Measurements from ENCODE around the gene RBM7. TPM values are rescaled to one million over a fixed set of nuclear protein-coding genes. Genes with fewer than 3 reads are reported as not detected.
A peak's percentile ranks its signal among the peaks of the same experiment; 100 is the strongest.

The RBM7 gene
- total RNA-seq, 1 donor, result 38.0 TPM

DNA sequence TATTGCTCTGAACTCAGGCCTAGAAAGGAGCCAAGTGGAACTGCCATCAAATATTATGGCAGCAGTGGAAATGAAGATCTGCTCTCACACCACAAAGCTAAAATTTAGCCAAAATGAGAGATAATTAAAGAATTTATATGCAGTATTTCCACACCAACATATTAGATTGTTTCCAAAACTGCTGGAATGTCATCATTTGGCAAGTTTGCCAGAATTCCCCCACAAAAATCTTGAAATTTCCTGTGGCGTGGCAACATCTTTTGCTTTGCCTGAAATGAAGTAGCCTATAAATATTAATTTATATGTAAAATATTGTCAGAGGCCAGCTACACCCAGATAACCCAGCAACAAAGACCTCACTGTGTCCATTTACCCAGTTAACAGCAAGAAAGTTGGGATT lies 13.9 kb upstream of the RBM7 start:
- TF ChIP-seq, protein P1, sequence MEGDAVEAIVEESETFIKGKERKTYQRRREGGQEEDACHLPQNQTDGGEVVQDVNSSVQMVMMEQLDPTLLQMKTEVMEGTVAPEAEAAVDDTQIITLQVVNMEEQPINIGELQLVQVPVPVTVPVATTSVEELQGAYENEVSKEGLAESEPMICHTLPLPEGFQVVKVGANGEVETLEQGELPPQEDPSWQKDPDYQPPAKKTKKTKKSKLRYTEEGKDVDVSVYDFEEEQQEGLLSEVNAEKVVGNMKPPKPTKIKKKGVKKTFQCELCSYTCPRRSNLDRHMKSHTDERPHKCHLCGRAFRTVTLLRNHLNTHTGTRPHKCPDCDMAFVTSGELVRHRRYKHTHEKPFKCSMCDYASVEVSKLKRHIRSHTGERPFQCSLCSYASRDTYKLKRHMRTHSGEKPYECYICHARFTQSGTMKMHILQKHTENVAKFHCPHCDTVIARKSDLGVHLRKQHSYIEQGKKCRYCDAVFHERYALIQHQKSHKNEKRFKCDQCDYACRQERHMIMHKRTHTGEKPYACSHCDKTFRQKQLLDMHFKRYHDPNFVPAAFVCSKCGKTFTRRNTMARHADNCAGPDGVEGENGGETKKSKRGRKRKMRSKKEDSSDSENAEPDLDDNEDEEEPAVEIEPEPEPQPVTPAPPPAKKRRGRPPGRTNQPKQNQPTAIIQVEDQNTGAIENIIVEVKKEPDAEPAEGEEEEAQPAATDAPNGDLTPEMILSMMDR (IDR thresholded peaks at IDR 0.05; ENCODE audit: extremely low read depth, low read depth, low read length), result no peak
- DNase-seq (ENCODE audit: insufficient read length, low spot score, missing footprints), result no peak
- no peak overlapping the region for H2AFZ ChIP-seq (ENCODE audit: low read length)
- H3K4me3 ChIP-seq (ENCODE audit: insufficient read depth, low read length), result no peak overlapping the region
- H3K4me1 ChIP-seq (ENCODE audit: insufficient read depth, low read length), result peaks cover 12% of the 10 kb centered on the region
- H3K27me3 ChIP-seq (ENCODE audit: insufficient read depth, low read length), result no peaks in the 10 kb centered on the region
- H4K20me1 ChIP-seq (ENCODE audit: insufficient read depth, low read length), result no peaks in the 10 kb centered on the region
- no peaks in the 10 kb centered on the region for H3K79me2 ChIP-seq (ENCODE audit: insufficient read depth, low read length)
- no peak overlapping the region for H3K27ac ChIP-seq (ENCODE audit: low read depth, low read length)
- no peaks in the 10 kb centered on the region for H3K9me3 ChIP-seq (ENCODE audit: low read depth, low read length)
- no peaks in the 10 kb centered on the region for H3K36me3 ChIP-seq (ENCODE audit: insufficient read depth, low read length)
- H3K4me2 ChIP-seq (ENCODE audit: insufficient read depth, low read length), result no peak overlapping the region

GRCh38 chr11:114392735-114393667 lies 7.5 kb upstream of the RBM7 start:
- Histone ChIP-seq H2AFZ (ENCODE audit: low read length) (no peak overlapping the region), H3K4me2 (ENCODE audit: insufficient read depth, low read length) (no peak overlapping the region)

GRCh38 chr11:114395736-114396135 lies 4.7 kb upstream of the RBM7 start:
- H3K36me3 ChIP-seq (ENCODE audit: insufficient read depth, low read length), result no peaks in the 10 kb centered on the region
- no peak for DNase-seq (ENCODE audit: insufficient read length, low spot score, missing footprints)
- TF ChIP-seq, protein P1 (IDR thresholded peaks at IDR 0.05; ENCODE audit: extremely low read depth, low read depth, low read length), result peak; percentile 44
- H3K4me2 ChIP-seq (ENCODE audit: insufficient read depth, low read length), result no peak overlapping the region
- H4K20me1 ChIP-seq (ENCODE audit: insufficient read depth, low read length), result no peaks in the 10 kb centered on the region
- no peaks in the 10 kb centered on the region for H3K9me3 ChIP-seq (ENCODE audit: low read depth, low read length)
- no peak overlapping the region for H3K4me3 ChIP-seq (ENCODE audit: insufficient read depth, low read length)
- peaks cover 18% of the 10 kb centered on the region for H3K79me2 ChIP-seq (ENCODE audit: insufficient read depth, low read length)
- H3K4me1 ChIP-seq (ENCODE audit: insufficient read depth, low read length), result peaks cover 24% of the 10 kb centered on the region
- H2AFZ ChIP-seq (ENCODE audit: low read length), result no peak overlapping the region
- H3K27me3 ChIP-seq (ENCODE audit: insufficient read depth, low read length), result no peaks in the 10 kb centered on the region
- H3K27ac ChIP-seq (ENCODE audit: low read depth, low read length), result no peak overlapping the region

More at GRCh38 chr11:114392735-114393667, 7.5 kb upstream of the RBM7 start:
- DNase-seq (ENCODE audit: insufficient read length, low spot score, missing footprints), result peak; percentile 9
- Histone ChIP-seq H3K27ac (ENCODE audit: low read depth, low read length) (no peak overlapping the region), H3K36me3 (ENCODE audit: insufficient read depth, low read length) (no peaks in the 10 kb centered on the region), H3K9me3 (ENCODE audit: low read depth, low read length) (no peaks in the 10 kb centered on the region), H3K4me1 (ENCODE audit: insufficient read depth, low read length) (peaks cover 7% of the 10 kb centered on the region), H3K27me3 (ENCODE audit: insufficient read depth, low read length) (no peaks in the 10 kb centered on the region), H4K20me1 (ENCODE audit: insufficient read depth, low read length) (no peaks in the 10 kb centered on the region), H3K79me2 (ENCODE audit: insufficient read depth, low read length) (no peaks in the 10 kb centered on the region), H3K4me3 (ENCODE audit: insufficient read depth, low read length) (no peak overlapping the region)
- TF ChIP-seq, protein P1 (IDR thresholded peaks at IDR 0.05; ENCODE audit: extremely low read depth, low read depth, low read length), result no peak

GRCh38 chr11:114396916-114397315 lies 3.5 kb upstream of the RBM7 start:
- H3K4me2 ChIP-seq (ENCODE audit: insufficient read depth, low read length), result no peak overlapping the region
- no peak for DNase-seq (ENCODE audit: insufficient read length, low spot score, missing footprints)
- peaks cover 24% of the 10 kb centered on the region for H3K4me1 ChIP-seq (ENCODE audit: insufficient read depth, low read length)
- TF ChIP-seq, protein P1 (IDR thresholded peaks at IDR 0.05; ENCODE audit: extremely low read depth, low read depth, low read length), result no peak
- no peaks in the 10 kb centered on the region for H3K9me3 ChIP-seq (ENCODE audit: low read depth, low read length)
- H2AFZ ChIP-seq (ENCODE audit: low read length), result no peak overlapping the region
- peaks cover 29% of the 10 kb centered on the region for H3K79me2 ChIP-seq (ENCODE audit: insufficient read depth, low read length)
- H3K36me3 ChIP-seq (ENCODE audit: insufficient read depth, low read length), result no peaks in the 10 kb centered on the region
- no peak overlapping the region for H3K27ac ChIP-seq (ENCODE audit: low read depth, low read length)
- H4K20me1 ChIP-seq (ENCODE audit: insufficient read depth, low read length), result no peaks in the 10 kb centered on the region
- no peaks in the 10 kb centered on the region for H3K27me3 ChIP-seq (ENCODE audit: insufficient read depth, low read length)
- H3K4me3 ChIP-seq (ENCODE audit: insufficient read depth, low read length), result no peak overlapping the region
